K562 (cell line): ENCODE data around the gene NSUN6. TPM values are rescaled to one million over a fixed set of nuclear protein-coding genes. Genes with fewer than 3 reads are reported as not detected.

Experiments
- ATAC-seq: fragments of 200-7000 bp; cut with Tn5 transposase; 3 replicates; pipeline ENCODE4 v1.9.1; 2020; ENCODE audit warnings: moderate library complexity
- BruUV-seq: library from RNA; stranded (reverse); fragments of 400-500 nt; replicated peaks from 2 replicates; lab custom pipeline; 2021; lab: Mats Ljungman, UMichigan
- CTCF ChIA-PET: fragments of 300-600 bp; formaldehyde crosslinking; extraction: SDS; loops from one replicate; lab custom pipeline; 2021; ENCODE audit warnings: low intra/inter-chr PET ratio; lab: Yijun Ruan, JAX
- POLR2A ChIA-PET: fragments of 300-600, 350-650 bp; sonication (Branson Sonifier 250); formaldehyde crosslinking; extraction: SDS; loops from one replicate; lab custom pipeline; 2021; ENCODE audit warnings: antibody characterized with exemption, inconsistent platforms; lab: Yijun Ruan, JAX
- DNase-seq, 4 experiments: peaks; one replicate each; pipeline versions ENCODE4 v3.0.0 to v3.0.0-alpha.2; 2011 to 2018; ENCODE audit warnings: low spot score in 3 of 4, mixed read lengths in 3 of 4; ENCODE audit errors: extremely low read depth in 1 of 4
- FAIRE-seq: peaks from 2 replicates; lab custom pipeline; 2011; peaks lifted over from hg19 to GRCh38; lab: Jason Lieb, UNC
- H2AFZ ChIP-seq: 2 replicates; pipeline ENCODE4 v1.6.0; 2011; ENCODE audit warnings: low read depth, low read length, control low read depth, inconsistent platforms
- H3K27ac ChIP-seq: fragments of 200-600 bp; 3 replicates; pipeline ENCODE4 v1.8.0; 2011; ENCODE audit warnings: low read depth, mild to moderate bottlenecking, control low read depth, inconsistent platforms, low read length, moderate library complexity, mixed read lengths; ENCODE audit errors: extremely low read depth
- H3K27me3 ChIP-seq, 2 experiments: fragments of 300-600 bp in 1 of 2; 2 replicates in 1 of 2; 3 replicates in 1 of 2; pipeline versions ENCODE4 v1.6.0 to v1.8.0; 2011; ENCODE audit warnings: inconsistent platforms in 2 of 2, low read length in 2 of 2, mild to moderate bottlenecking in 1 of 2, mixed read lengths in 1 of 2, moderate library complexity in 1 of 2; ENCODE audit not compliant: control insufficient read depth in 2 of 2, insufficient read depth in 2 of 2
- H3K36me3 ChIP-seq: fragments of 300-600 bp; 3 replicates; pipeline ENCODE4 v1.8.0; 2011; ENCODE audit warnings: mild to moderate bottlenecking, low read length, inconsistent platforms; ENCODE audit not compliant: control insufficient read depth, insufficient read depth
- H3K4me1 ChIP-seq, 2 experiments: fragments of 200-600 bp in 1 of 2; replicated peaks in 1 of 2; 2 replicates in 1 of 2; 3 replicates in 1 of 2; pipeline versions ENCODE4 v1.5.1 to v1.8.0; 2011; ENCODE audit warnings: inconsistent platforms in 2 of 2, low read length in 2 of 2, mild to moderate bottlenecking in 1 of 2, mixed read lengths in 1 of 2, moderate library complexity in 1 of 2; ENCODE audit not compliant: control insufficient read depth in 2 of 2, insufficient read depth in 2 of 2
- H3K4me2 ChIP-seq: 2 replicates; pipeline ENCODE4 v1.6.1; 2011; ENCODE audit warnings: low read length, control low read depth, inconsistent platforms, mixed read lengths; ENCODE audit not compliant: insufficient read depth
- H3K4me3 ChIP-seq: fragments of 200-600 bp; sonication (generic), shearing (Covaris generic); 2 replicates; pipeline ENCODE4 v1.5.1; 2016; ENCODE audit warnings: control low read depth, inconsistent platforms
- H3K79me2 ChIP-seq: fragments of 200-600 bp; 3 replicates; pipeline ENCODE4 v1.8.0; 2011; ENCODE audit warnings: low read length, inconsistent platforms; ENCODE audit not compliant: control insufficient read depth, insufficient read depth
- H3K9ac ChIP-seq, 2 experiments: 2 replicates each; pipeline versions ENCODE4 v1.6.0 to v1.6.1; 2011; ENCODE audit warnings: low read depth in 2 of 2, low read length in 2 of 2, control low read depth in 1 of 2, inconsistent platforms in 1 of 2, mild to moderate bottlenecking in 1 of 2, mixed read lengths in 1 of 2; ENCODE audit not compliant: insufficient read depth in 1 of 2
- H3K9me1 ChIP-seq: one replicate; pipeline ENCODE4 v1.6.0; 2011; ENCODE audit warnings: inconsistent platforms, mild to moderate bottlenecking, low read length, moderate library complexity; ENCODE audit not compliant: control insufficient read depth, insufficient read depth
- H3K9me3 ChIP-seq: replicated peaks from 2 replicates; pipeline ENCODE4 v1.5.1; 2011; ENCODE audit warnings: low read depth, low read length, inconsistent platforms; ENCODE audit not compliant: control insufficient read depth, insufficient read depth
- H4K20me1 ChIP-seq: replicated peaks from 2 replicates; pipeline ENCODE4 v1.6.1; 2011; ENCODE audit warnings: low read length, inconsistent platforms, mixed read lengths; ENCODE audit not compliant: control insufficient read depth, insufficient read depth
- ARNT ChIP-seq, 2 experiments: fragments of 450-650 bp; IDR thresholded peaks; 2 replicates each; pipeline ENCODE4 v1.6.1; 2016; ENCODE audit warnings: mild to moderate bottlenecking in 1 of 2
- CBFA2T2 ChIP-seq: fragments of 450-650 bp; conservative IDR thresholded peaks from 2 replicates; pipeline ENCODE4 v1.6.1; 2017; ENCODE audit warnings: mild to moderate bottlenecking
- CBFA2T3 ChIP-seq: fragments of 450-650 bp; IDR thresholded peaks from 2 replicates; pipeline ENCODE4 v1.6.1; 2017
- CHCHD3 ChIP-seq: fragments of 250-450 bp; sonication (Bioruptor Pico); IDR thresholded peaks from 2 replicates; pipeline ENCODE4 v2.1.2; 2022; ENCODE audit warnings: mild to moderate bottlenecking
- CHD1 ChIP-seq: fragments of 200-600 bp; sonication (generic); IDR thresholded peaks from one replicate; pipeline ENCODE4 v1.6.1; 2012; ENCODE audit warnings: mild to moderate bottlenecking, moderate library complexity, low read length, inconsistent platforms
- CHD4 ChIP-seq: fragments of 200-600 bp; sonication (generic); IDR thresholded peaks from 3 replicates; pipeline ENCODE4 v1.6.1; 2012; ENCODE audit warnings: low read depth, mild to moderate bottlenecking, mixed read lengths, low read length, inconsistent platforms; ENCODE audit not compliant: insufficient read depth, insufficient replicate concordance, poor library complexity, severe bottlenecking
- EGR1 ChIP-seq: fragments of 450-650 bp; conservative IDR thresholded peaks from 2 replicates; pipeline ENCODE4 v1.6.1; 2017; ENCODE audit warnings: mild to moderate bottlenecking
- POLR2AphosphoS5 ChIP-seq: IDR thresholded peaks from 2 replicates; pipeline ENCODE4 v1.6.1; 2011; ENCODE audit warnings: mild to moderate bottlenecking, low read depth, low read length, moderate library complexity; ENCODE audit not compliant: control insufficient read depth, insufficient read depth
- SPI1 ChIP-seq: IDR thresholded peaks from 2 replicates; pipeline ENCODE4 v1.6.1; 2011; ENCODE audit warnings: low read depth, low read length, control low read depth, borderline replicate concordance
- TCF3 ChIP-seq: sonication (generic); formaldehyde crosslinking; IDR thresholded peaks from 2 replicates; pipeline ENCODE4 v1.4.0; 2020; ENCODE audit warnings: mild to moderate bottlenecking, missing genetic modification reagents
- ZBTB8A ChIP-seq: fragments of 450-650 bp; IDR thresholded peaks from 2 replicates; pipeline ENCODE4 v1.6.1; 2018; ENCODE audit warnings: mild to moderate bottlenecking, moderate library complexity; ENCODE audit not compliant: partially characterized antibody
- WGBS: fragments of 100-300 bp; shearing (Covaris generic); methylation state at CpG from one replicate; pipeline ENCODE4 v1.1.6; 2016; ENCODE audit warnings: low coverage, mixed read lengths; ENCODE audit not compliant: insufficient coverage; ENCODE audit errors: missing lambda C conversion rate; 5-methylcytosine and 5-hydroxymethylcytosine counted together
- in situ Hi-C: fragments of 300-500 bp; cut with MboI; formaldehyde crosslinking; loops from 4 replicates; pipeline ENCODE4 v1.15.0; 2018; ENCODE audit warnings: inconsistent platforms, mixed read lengths
- intact Hi-C: fragments of 100-400 bp; cut with micrococcal nuclease; formaldehyde crosslinking; loops from 2 replicates; pipeline ENCODE4 v1.14.2; 2022
- polyA plus RNA-seq, 8 experiments: library from polyadenylated mRNA; depleted of rRNA in 4 of 8; stranded (reverse) in 5 of 8; unstranded in 3 of 8; fragments of >200 nt; fragmentation: Nextera tagmentation in 2 of 8; fragmentation: Illumina TruSeq in 1 of 8; extraction: Ambion mirVana in 2 of 8; extraction: Trizol in 1 of 8; gene quantifications; 2 replicates each; pipeline versions ENCODE4 v1.2.1 to v1.2.3, GENCODE V29; 2011 to 2014; ENCODE audit warnings: inconsistent platforms in 1 of 8, missing spikeins in 1 of 8
- total RNA-seq, 7 experiments: library from RNA; depleted of rRNA in 6 of 7; stranded (reverse); fragments of >200 nt in 6 of 7; fragmentation: Illumina TruSeq in 2 of 7; extraction: Trizol in 2 of 7; gene quantifications; 2 replicates each; pipeline versions ENCODE4 v1.2.1 to v1.2.3, GENCODE V29; 2011 to 2021; ENCODE audit warnings: low replicate concordance in 1 of 7
- TF ChIP-seq, protein P1 (sequence below): sonication (generic); formaldehyde crosslinking; IDR thresholded peaks from 2 replicates; pipeline ENCODE4 v1.5.0; 2020; ENCODE audit warnings: missing genetic modification reagents
- TF ChIP-seq, protein P2 (sequence below): fragments of 250-450 bp; sonication (Bioruptor Pico); IDR thresholded peaks from 2 replicates; pipeline ENCODE4 v1.8.0; 2022; ENCODE audit warnings: moderate library complexity, mild to moderate bottlenecking, inconsistent platforms

The NSUN6 gene
- total and polyA plus RNA-seq, 9 of the 15 experiments (the other 6 are each of a cell fraction or from before 2014, with no cell fraction given): 12.5 to 33.1 (median 24.2) TPM

DNA sequence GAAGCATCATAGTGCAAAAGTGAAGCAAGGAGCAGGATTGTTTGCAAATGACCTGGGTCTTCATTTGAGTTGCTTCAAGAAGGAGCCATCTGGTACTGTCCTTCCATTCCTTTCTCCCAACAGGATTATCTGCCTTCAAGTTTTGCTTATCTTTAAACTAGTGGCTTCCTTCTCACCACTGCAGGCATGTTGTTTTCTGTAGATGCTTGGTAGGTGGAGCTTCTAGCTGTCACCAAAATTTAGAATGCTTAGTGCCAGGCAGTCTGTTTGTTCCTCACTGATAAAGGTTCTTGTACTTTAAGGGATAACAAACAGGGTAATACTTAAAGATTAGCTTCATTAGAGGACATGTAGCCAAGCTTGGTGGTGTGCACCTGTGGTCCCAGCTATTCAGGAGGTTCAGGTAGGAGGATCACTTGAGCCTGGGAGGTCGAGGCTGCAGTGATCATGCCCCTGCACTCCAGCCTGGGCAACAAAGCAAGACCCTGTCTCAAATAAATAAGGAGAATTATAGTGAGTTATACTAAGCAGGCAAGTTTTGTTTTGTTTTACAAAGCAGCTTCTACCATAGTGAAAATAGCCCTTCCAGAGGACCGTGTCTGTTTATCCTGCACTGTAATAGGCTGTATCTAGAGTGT lies 13.6 kb upstream of the NSUN6 start:
- DNase-seq: peak in 2 of 4 experiments; percentile 22 to 34
- ChIA-PET CTCF (no interaction called here), POLR2A (interaction anchor here (0.6 kb wide), 1 partner anchor 683 kb away, joined by 3 read pairs; no protein-coding TSS in a partner anchor)
- no peak for FAIRE-seq
- 0 out of 2 replicates have a peak, but pooled peaks cover 5% of the 10 kb centered on the region for H4K20me1 ChIP-seq
- no peak; the same call in 1 of the 3 replicates for ATAC-seq
- TF ChIP-seq CBFA2T3: peak; percentile 44
- TF ChIP-seq, protein P1, sequence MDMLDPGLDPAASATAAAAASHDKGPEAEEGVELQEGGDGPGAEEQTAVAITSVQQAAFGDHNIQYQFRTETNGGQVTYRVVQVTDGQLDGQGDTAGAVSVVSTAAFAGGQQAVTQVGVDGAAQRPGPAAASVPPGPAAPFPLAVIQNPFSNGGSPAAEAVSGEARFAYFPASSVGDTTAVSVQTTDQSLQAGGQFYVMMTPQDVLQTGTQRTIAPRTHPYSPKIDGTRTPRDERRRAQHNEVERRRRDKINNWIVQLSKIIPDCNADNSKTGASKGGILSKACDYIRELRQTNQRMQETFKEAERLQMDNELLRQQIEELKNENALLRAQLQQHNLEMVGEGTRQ: no peak
- TF ChIP-seq CHD4: no peak
- TF ChIP-seq CHCHD3 (CRISPR knock-in tag): no peak
- TF ChIP-seq SPI1: no peak
- TF ChIP-seq ZBTB8A: no peak
- peak; percentile 39 for TF ChIP-seq TCF3 (CRISPR knock-in tag)
- TF ChIP-seq POLR2AphosphoS5: 0 out of 2 replicates have a peak, but pooled peaks have one; percentile 28
- TF ChIP-seq ARNT (IDR thresholded peaks at IDR 0.05): no peak
- no peak for TF ChIP-seq EGR1
- TF ChIP-seq, protein P2, sequence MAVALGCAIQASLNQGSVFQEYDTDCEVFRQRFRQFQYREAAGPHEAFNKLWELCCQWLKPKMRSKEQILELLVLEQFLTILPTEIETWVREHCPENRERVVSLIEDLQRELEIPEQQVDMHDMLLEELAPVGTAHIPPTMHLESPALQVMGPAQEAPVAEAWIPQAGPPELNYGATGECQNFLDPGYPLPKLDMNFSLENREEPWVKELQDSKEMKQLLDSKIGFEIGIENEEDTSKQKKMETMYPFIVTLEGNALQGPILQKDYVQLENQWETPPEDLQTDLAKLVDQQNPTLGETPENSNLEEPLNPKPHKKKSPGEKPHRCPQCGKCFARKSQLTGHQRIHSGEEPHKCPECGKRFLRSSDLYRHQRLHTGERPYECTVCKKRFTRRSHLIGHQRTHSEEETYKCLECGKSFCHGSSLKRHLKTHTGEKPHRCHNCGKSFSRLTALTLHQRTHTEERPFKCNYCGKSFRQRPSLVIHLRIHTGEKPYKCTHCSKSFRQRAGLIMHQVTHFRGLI (CRISPR knock-in tag): no peak
- TF ChIP-seq CBFA2T2: 0 out of 2 replicates have a peak, but pooled peaks have one; percentile 4
- TF ChIP-seq CHD1: no peak
- no peak overlapping the region for H2AFZ ChIP-seq
- peak overlapping the region; percentile 44 for H3K4me2 ChIP-seq
- no peaks in the 10 kb centered on the region for H3K9me1 ChIP-seq
- H3K9me3 ChIP-seq: no peaks in the 10 kb centered on the region
- peaks cover 0 to 11% of the 10 kb centered on the region in 2 experiments; a peak in 3 of 5 replicates for H3K4me1 ChIP-seq
- intact Hi-C loops (no loop called here), in situ Hi-C loops (no loop called here)
- H3K27me3 ChIP-seq: no peaks in the 10 kb centered on the region
- no TSS peak for BruUV-seq
- H3K36me3 ChIP-seq: peaks cover 38% of the 10 kb centered on the region; the same call in 2 of the 3 replicates
- H3K27ac ChIP-seq: no peak overlapping the region
- H3K9ac ChIP-seq: no peak overlapping the region
- no peak overlapping the region for H3K4me3 ChIP-seq
- peaks cover 81% of the 10 kb centered on the region for H3K79me2 ChIP-seq
- WGBS: 74% methylated on average over 2 of the region's 2 CpGs
